HCT116 (cell line): Measurements from ENCODE around the gene CDH4. TPM values are rescaled to one million over a fixed set of nuclear protein-coding genes. Genes with fewer than 3 reads are reported as not detected.
"Not testable (repeated sequence)": the region's sequence is repeated elsewhere in the genome, so short reads cannot be mapped to it uniquely, and the experiment has no call there.

ENCODE experiments used
- ATAC-seq: fragments of 200-7000 bp; cut with Tn5 transposase; 2 replicates; pipeline ENCODE4 v1.9.1; 2020; ENCODE audit warnings: mild to moderate bottlenecking, moderate library complexity
- BruUV-seq: library from RNA; stranded (reverse); fragments of 400-500 nt; replicated peaks from 2 replicates; lab custom pipeline; 2021; lab: Mats Ljungman, UMichigan
- CTCF ChIA-PET: fragments of 300-600 bp; sonication (Branson Sonifier 250); formaldehyde crosslinking; loops from one replicate; lab custom pipeline; 2021; ENCODE audit warnings: antibody characterized with exemption; lab: Charles Lee
- POLR2A ChIA-PET: fragments of 300-600, 350-600 bp; sonication (Branson Sonifier 250); formaldehyde crosslinking; loops from one replicate; lab custom pipeline; 2021; ENCODE audit warnings: antibody characterized with exemption; lab: Charles Lee
- RAD21 ChIA-PET, 2 experiments: fragments of 300-600 bp; sonication (Branson Sonifier 250); formaldehyde crosslinking; loops; one replicate each; lab custom pipeline; 2023; ENCODE audit warnings: low total read pairs in 2 of 2; ENCODE audit not compliant: uncharacterized antibody in 2 of 2, unreplicated experiment in 2 of 2, low non-redundant PET in 1 of 2; lab: Charles Lee
- DNase-seq: peaks from one replicate; pipeline ENCODE4 v3.0.0-alpha.2; 2010; ENCODE audit warnings: low read depth, low spot score
- H2AFZ ChIP-seq: fragments of 200-600 bp; shearing (Covaris generic), sonication (generic); 2 replicates; pipeline ENCODE4 v1.6.1; 2017; ENCODE audit warnings: low read depth, mixed run types, mixed read lengths, antibody characterized with exemption, low read length; ENCODE audit not compliant: poor library complexity, severe bottlenecking
- H3K27ac ChIP-seq: 2 replicates; pipeline ENCODE4 v1.5.1; 2012; ENCODE audit warnings: low read depth, low read length
- H3K27me3 ChIP-seq: fragments of 200-600 bp; sonication (generic); 2 replicates; pipeline ENCODE4 v1.6.1; 2016; ENCODE audit warnings: mixed run types, low read length, mixed read lengths; ENCODE audit not compliant: insufficient read depth
- H3K36me3 ChIP-seq, 2 experiments: fragments of 200-500 bp in 1 of 2; fragments of 200-600 bp in 1 of 2; sonication (Bioruptor generic) in 1 of 2; sonication (generic) in 1 of 2; 2 replicates each; pipeline versions ENCODE4 v1.5.1 to v1.6.1; 2014 to 2016; ENCODE audit warnings: low read length in 2 of 2, inconsistent platforms in 1 of 2, mixed read lengths in 1 of 2, mixed run types in 1 of 2; ENCODE audit not compliant: insufficient read depth in 2 of 2, control insufficient read depth in 1 of 2
- H3K4me1 ChIP-seq, 2 experiments: fragments of 200-600 bp in 1 of 2; sonication (generic) in 1 of 2; 2 replicates each; pipeline versions ENCODE4 v1.5.1 to v1.6.1; 2012 to 2017; ENCODE audit warnings: low read length in 2 of 2, inconsistent platforms in 1 of 2, mild to moderate bottlenecking in 1 of 2, mixed read lengths in 1 of 2, mixed run types in 1 of 2, moderate library complexity in 1 of 2; ENCODE audit not compliant: insufficient read depth in 2 of 2, control insufficient read depth in 1 of 2
- H3K4me2 ChIP-seq: fragments of 200-600 bp; sonication (generic); 2 replicates; pipeline ENCODE4 v1.6.1; 2017; ENCODE audit warnings: mixed run types, low read length, mixed read lengths
- H3K4me3 ChIP-seq, 2 experiments: fragments of 200-600 bp in 1 of 2; sonication (generic) in 1 of 2; replicated peaks in 1 of 2; 2 replicates each; pipeline ENCODE4 v1.5.1; 2011 to 2016; ENCODE audit warnings: low read length in 2 of 2, control low read depth in 1 of 2, low read depth in 1 of 2, mild to moderate bottlenecking in 1 of 2, mixed read lengths in 1 of 2, mixed run types in 1 of 2
- H3K79me2 ChIP-seq: fragments of 200-600 bp; sonication (generic); 2 replicates; pipeline ENCODE4 v1.6.1; 2017; ENCODE audit warnings: mild to moderate bottlenecking, mixed run types, low read length, moderate library complexity, mixed read lengths; ENCODE audit not compliant: insufficient read depth
- H3K9ac ChIP-seq: fragments of 200-600 bp; sonication (generic); 2 replicates; pipeline ENCODE4 v1.6.1; 2016; ENCODE audit warnings: low read length, mixed read lengths
- H3K9me2 ChIP-seq: fragments of 200-600 bp; sonication (generic), shearing (Covaris generic); 2 replicates; pipeline ENCODE4 v1.6.1; 2017; ENCODE audit warnings: mixed run types, mild to moderate bottlenecking, moderate library complexity; ENCODE audit not compliant: insufficient read depth
- H3K9me3 ChIP-seq, 2 experiments: fragments of 200-500 bp in 1 of 2; fragments of 200-600 bp in 1 of 2; sonication (Bioruptor generic) in 1 of 2; sonication (generic) in 1 of 2; 2 replicates each; pipeline ENCODE4 v1.6.1; 2014 to 2017; ENCODE audit warnings: low read length in 2 of 2, mixed read lengths in 2 of 2, inconsistent platforms in 1 of 2, low read depth in 1 of 2, mild to moderate bottlenecking in 1 of 2, mixed run types in 1 of 2, moderate library complexity in 1 of 2; ENCODE audit not compliant: control insufficient read depth in 1 of 2, insufficient read depth in 1 of 2
- H4K20me1 ChIP-seq: fragments of 200-600 bp; sonication (generic), shearing (Covaris generic); 2 replicates; pipeline ENCODE4 v1.6.1; 2017; ENCODE audit warnings: mixed run types, mild to moderate bottlenecking, moderate library complexity; ENCODE audit not compliant: insufficient read depth
- CBX3 ChIP-seq: IDR thresholded peaks from 2 replicates; pipeline ENCODE4 v1.6.1; 2012; ENCODE audit warnings: low read depth
- FOSL1 ChIP-seq: IDR thresholded peaks from 2 replicates; pipeline ENCODE4 v1.6.1; 2012; ENCODE audit warnings: low read depth
- TCF7L2 ChIP-seq: IDR thresholded peaks from 2 replicates; pipeline ENCODE4 v1.7.0; 2011; ENCODE audit warnings: borderline replicate concordance, inconsistent platforms; ENCODE audit not compliant: insufficient read depth, insufficient read length; ENCODE audit errors: extremely low read depth
- ZFX ChIP-seq: fragments of 450-650 bp; IDR thresholded peaks from 2 replicates; pipeline ENCODE4 v1.6.1; 2017
- intact Hi-C: fragments of 100-400 bp; cut with micrococcal nuclease; formaldehyde crosslinking; loops from 2 replicates; pipeline ENCODE4 v1.10.0; 2022
- total RNA-seq: library from RNA; stranded (reverse); gene quantifications from one replicate; pipeline ENCODE4 v1.2.1, GENCODE V29; 2021; ENCODE audit not compliant: unreplicated experiment
- TF ChIP-seq, protein P1 (sequence below): IDR thresholded peaks from 2 replicates; pipeline ENCODE4 v1.6.1; 2012; ENCODE audit warnings: low read depth
- TF ChIP-seq, protein P2 (sequence below): IDR thresholded peaks from 2 replicates; pipeline ENCODE4 v1.6.1; 2012

Gene CDH4
- total RNA-seq, 1 experiment from 2014 or later = not detected

DNA sequence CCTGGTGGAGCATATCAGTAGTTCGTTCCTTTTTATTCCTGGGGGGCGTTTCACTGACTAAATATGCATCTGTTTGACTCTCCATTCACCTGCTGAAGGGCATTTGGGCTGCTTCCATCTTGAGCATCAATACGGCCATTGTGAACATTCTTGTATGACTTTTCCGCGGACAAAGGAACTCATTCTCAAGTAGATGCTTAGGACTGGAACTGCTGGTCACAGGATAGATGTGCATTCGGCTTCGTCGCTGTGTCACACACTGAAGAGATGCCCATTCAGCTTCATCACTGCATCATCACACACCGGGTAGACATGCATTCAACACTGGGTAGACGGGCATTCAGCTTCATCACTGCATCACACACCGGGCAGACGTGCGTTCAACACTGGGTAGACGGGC, 718.3 kb downstream of the CDH4 start:
- ATAC-seq = no peak
- DNase-seq = no peak
- no peaks in the 10 kb centered on the region for H3K79me2 ChIP-seq
- H3K36me3 ChIP-seq = peaks cover 0 to 8% of the 10 kb centered on the region in 2 experiments; a peak in 1 of 4 replicates
- no TSS peak for BruUV-seq
- POLR2A ChIA-PET = no interaction called here
- RAD21 ChIA-PET = no interaction called here
- no peaks in the 10 kb centered on the region for H4K20me1 ChIP-seq
- H3K4me2 ChIP-seq = no peak overlapping the region
- H2AFZ ChIP-seq = no peak overlapping the region
- H3K27ac ChIP-seq = no peak overlapping the region
- no peaks in the 10 kb centered on the region for H3K4me1 ChIP-seq
- intact Hi-C loops = no loop called here
- no peaks in the 10 kb centered on the region for H3K9me2 ChIP-seq
- no peaks in the 10 kb centered on the region for H3K9me3 ChIP-seq
- TF ChIP-seq ZFX (no peak), TCF7L2 (no peak), FOSL1 (no peak), CBX3 (no peak)
- TF ChIP-seq, protein P1, sequence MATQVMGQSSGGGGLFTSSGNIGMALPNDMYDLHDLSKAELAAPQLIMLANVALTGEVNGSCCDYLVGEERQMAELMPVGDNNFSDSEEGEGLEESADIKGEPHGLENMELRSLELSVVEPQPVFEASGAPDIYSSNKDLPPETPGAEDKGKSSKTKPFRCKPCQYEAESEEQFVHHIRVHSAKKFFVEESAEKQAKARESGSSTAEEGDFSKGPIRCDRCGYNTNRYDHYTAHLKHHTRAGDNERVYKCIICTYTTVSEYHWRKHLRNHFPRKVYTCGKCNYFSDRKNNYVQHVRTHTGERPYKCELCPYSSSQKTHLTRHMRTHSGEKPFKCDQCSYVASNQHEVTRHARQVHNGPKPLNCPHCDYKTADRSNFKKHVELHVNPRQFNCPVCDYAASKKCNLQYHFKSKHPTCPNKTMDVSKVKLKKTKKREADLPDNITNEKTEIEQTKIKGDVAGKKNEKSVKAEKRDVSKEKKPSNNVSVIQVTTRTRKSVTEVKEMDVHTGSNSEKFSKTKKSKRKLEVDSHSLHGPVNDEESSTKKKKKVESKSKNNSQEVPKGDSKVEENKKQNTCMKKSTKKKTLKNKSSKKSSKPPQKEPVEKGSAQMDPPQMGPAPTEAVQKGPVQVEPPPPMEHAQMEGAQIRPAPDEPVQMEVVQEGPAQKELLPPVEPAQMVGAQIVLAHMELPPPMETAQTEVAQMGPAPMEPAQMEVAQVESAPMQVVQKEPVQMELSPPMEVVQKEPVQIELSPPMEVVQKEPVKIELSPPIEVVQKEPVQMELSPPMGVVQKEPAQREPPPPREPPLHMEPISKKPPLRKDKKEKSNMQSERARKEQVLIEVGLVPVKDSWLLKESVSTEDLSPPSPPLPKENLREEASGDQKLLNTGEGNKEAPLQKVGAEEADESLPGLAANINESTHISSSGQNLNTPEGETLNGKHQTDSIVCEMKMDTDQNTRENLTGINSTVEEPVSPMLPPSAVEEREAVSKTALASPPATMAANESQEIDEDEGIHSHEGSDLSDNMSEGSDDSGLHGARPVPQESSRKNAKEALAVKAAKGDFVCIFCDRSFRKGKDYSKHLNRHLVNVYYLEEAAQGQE = no peak
- TF ChIP-seq, protein P2, sequence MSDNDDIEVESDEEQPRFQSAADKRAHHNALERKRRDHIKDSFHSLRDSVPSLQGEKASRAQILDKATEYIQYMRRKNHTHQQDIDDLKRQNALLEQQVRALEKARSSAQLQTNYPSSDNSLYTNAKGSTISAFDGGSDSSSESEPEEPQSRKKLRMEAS = no peak
- CTCF ChIA-PET = no interaction called here
- H3K4me3 ChIP-seq = no peak overlapping the region
- no peaks in the 10 kb centered on the region for H3K27me3 ChIP-seq
- H3K9ac ChIP-seq = no peak overlapping the region

DNA sequence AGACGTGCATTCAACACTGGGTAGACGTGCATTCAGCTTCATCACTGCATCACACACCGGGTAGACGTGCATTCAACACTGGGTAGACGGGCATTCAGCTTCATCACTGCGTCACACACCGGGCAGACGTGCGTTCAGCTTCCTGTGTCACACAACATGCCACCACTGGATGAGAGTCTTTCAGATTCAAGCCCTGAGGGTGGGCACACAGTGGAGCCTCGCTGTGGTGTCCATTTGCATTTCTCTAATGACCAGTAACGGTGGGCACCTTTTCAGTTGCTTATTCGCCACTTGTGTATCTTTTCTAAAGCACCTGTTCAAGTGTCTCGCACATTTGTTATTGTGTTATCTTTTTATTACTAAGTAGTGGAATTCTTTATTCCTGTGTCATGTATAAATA, 719.5 kb downstream of the CDH4 start:
- H3K79me2 ChIP-seq, POLR2A ChIA-PET, H3K27ac ChIP-seq, ATAC-seq, BruUV-seq, H2AFZ ChIP-seq, H4K20me1 ChIP-seq, CTCF ChIA-PET, H3K9ac ChIP-seq, H3K27me3 ChIP-seq, RAD21 ChIA-PET, H3K9me3 ChIP-seq, H3K4me2 ChIP-seq, H3K4me1 ChIP-seq, intact Hi-C loops, H3K4me3 ChIP-seq, H3K36me3 ChIP-seq, DNase-seq, H3K9me2 ChIP-seq: not testable (repeated sequence)
